Subcutaneous abdominal adipose tissue (tissue), 5 donors: Measurements from ENCODE around the gene CEMP1.
"Not testable (repeated sequence)": the region's sequence is repeated elsewhere in the genome, so short reads cannot be mapped to it uniquely, and the experiment has no call there.

Source experiments
- H3K27ac ChIP-seq: one replicate; pipeline ENCODE4 v1.7.0; 2013; ENCODE audit warnings: low read depth, mild to moderate bottlenecking, inconsistent platforms, low read length, moderate library complexity
- H3K27me3 ChIP-seq, 5 donors: one replicate each; pipeline ENCODE4 v1.7.0; 2013; ENCODE audit warnings: low read length in 5 of 5, inconsistent platforms in 1 of 5; ENCODE audit not compliant: control insufficient read depth in 5 of 5, insufficient read depth in 4 of 5
- H3K36me3 ChIP-seq, 5 donors: one replicate each; pipeline ENCODE4 v1.7.0; 2013; ENCODE audit warnings: low read length in 5 of 5; ENCODE audit not compliant: control insufficient read depth in 5 of 5, insufficient read depth in 5 of 5
- H3K4me1 ChIP-seq, 5 donors: one replicate each; pipeline ENCODE4 v1.7.0; 2013; ENCODE audit warnings: low read length in 5 of 5, mild to moderate bottlenecking in 3 of 5, moderate library complexity in 1 of 5; ENCODE audit not compliant: control insufficient read depth in 5 of 5, insufficient read depth in 5 of 5
- H3K4me3 ChIP-seq, 5 donors: one replicate each; pipeline ENCODE4 v1.7.0; 2013; ENCODE audit warnings: low read length in 5 of 5, low read depth in 1 of 5
- H3K9ac ChIP-seq, 5 donors: one replicate each; pipeline ENCODE4 v1.7.0; 2013; ENCODE audit warnings: low read length in 5 of 5, mild to moderate bottlenecking in 4 of 5, moderate library complexity in 3 of 5
- H3K9me3 ChIP-seq, 5 donors: one replicate each; pipeline ENCODE4 v1.7.0; 2013; ENCODE audit warnings: low read length in 5 of 5; ENCODE audit not compliant: control insufficient read depth in 5 of 5
- donor health status: healthy.
- donor health status: healthy.
- donor health status: healthy.
- donor health status: healthy.
- donor health status: healthy.

CEMP1 gene

DNA sequence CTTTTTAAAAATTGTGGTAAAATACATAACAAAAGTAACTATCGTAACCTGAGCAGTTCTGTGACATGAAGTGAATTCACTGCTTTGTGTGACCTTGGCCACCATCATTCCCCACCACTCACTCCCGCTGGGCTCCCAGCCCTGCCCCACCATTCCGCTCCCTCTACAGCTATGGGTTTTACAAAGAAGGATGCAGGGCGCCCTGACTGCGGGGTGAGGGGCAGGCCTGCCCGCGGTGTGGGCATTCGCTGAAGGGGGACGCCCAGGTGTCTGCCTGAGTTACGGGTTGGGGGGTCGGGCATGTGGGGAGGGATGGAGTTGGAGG, at the start of gene CEMP1:
TSS of gene CEMP1 (minus strand) at position 38 of the 325 bp plus-strand sequence. CDS start 335 bp downstream, outside the sequence.
- peaks cover 0 to 31% (median 22%) of the 10 kb centered on the region in 5 donors for H3K4me1 ChIP-seq

DNA sequence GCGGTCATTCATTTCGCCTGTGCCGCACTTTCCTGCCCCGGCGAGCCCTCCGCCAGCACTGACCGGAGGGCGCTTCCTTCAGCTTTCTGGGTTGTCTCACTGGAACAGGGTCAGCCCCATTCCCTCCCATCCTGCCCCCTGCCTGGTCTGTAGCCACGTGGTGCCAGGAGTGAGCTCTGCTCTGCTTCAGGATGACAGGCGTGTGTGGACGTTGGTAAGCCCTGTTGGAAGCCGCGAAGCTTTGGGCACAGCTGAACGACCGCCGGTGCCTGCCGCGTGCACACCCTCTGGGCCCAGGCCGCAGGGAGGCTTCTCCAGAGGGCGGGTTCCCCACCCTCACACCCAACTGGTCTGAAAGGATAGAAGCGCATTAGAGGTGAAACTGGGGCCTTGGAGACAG, 49.6 kb upstream of the CEMP1 start:
- not testable (repeated sequence) for H3K4me3 ChIP-seq, H3K4me1 ChIP-seq, H3K27ac ChIP-seq, H3K27me3 ChIP-seq, H3K9ac ChIP-seq, H3K9me3 ChIP-seq
- peaks cover 0 to 12% (median 11%) of the 10 kb centered on the region in 5 donors for H3K36me3 ChIP-seq

More for the DNA sequence above, at the start of gene CEMP1:
- H3K9ac ChIP-seq, result peak within 1 kb of the TSS in 4 of 5 donors; percentile 68 to 80 (median 72)
- peak within 1 kb of the TSS in 4 of 5 donors; percentile 70 to 84 (median 80) for H3K4me3 ChIP-seq
- peak within 1 kb of the TSS; percentile 90 for H3K27ac ChIP-seq
- no peaks in the 10 kb centered on the region for H3K27me3 ChIP-seq
- no peaks in the 10 kb centered on the region for H3K9me3 ChIP-seq
- peaks cover 0 to 43% (median 29%) of the 10 kb centered on the region in 5 donors for H3K36me3 ChIP-seq

GRCh38 chr16:2580143-2580542, 48.9 kb upstream of the CEMP1 start:
- H3K4me1 ChIP-seq, H3K27me3 ChIP-seq, H3K27ac ChIP-seq, H3K4me3 ChIP-seq, H3K9ac ChIP-seq, H3K36me3 ChIP-seq, H3K9me3 ChIP-seq: not testable (repeated sequence)

DNA sequence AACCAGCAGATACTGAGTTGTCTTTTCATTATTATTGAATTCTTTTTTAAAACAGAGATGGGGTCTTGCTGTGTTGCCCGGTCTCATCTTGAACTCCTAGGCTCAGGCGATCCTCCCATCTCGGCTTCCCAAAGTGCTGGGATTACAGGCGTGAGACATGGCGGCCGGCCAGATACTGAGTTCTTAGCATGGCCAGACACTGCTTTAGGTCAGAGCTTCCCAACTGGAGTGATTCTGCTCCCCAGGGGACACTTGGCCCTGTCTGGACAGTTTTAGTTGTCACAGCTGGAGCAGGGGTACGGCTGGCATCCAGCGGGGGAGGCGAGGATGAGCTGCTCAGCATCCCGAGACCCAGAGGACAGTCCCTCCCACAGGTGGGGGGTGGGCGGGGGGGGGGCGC, 47.7 kb upstream of the CEMP1 start:
- not testable (repeated sequence) for H3K4me1 ChIP-seq, H3K27ac ChIP-seq, H3K9me3 ChIP-seq, H3K27me3 ChIP-seq, H3K4me3 ChIP-seq, H3K36me3 ChIP-seq, H3K9ac ChIP-seq

GRCh38 chr16:2577044-2577443, 45.8 kb upstream of the CEMP1 start:
- not testable (repeated sequence) for H3K9me3 ChIP-seq, H3K36me3 ChIP-seq, H3K27ac ChIP-seq, H3K9ac ChIP-seq, H3K27me3 ChIP-seq, H3K4me1 ChIP-seq, H3K4me3 ChIP-seq

DNA sequence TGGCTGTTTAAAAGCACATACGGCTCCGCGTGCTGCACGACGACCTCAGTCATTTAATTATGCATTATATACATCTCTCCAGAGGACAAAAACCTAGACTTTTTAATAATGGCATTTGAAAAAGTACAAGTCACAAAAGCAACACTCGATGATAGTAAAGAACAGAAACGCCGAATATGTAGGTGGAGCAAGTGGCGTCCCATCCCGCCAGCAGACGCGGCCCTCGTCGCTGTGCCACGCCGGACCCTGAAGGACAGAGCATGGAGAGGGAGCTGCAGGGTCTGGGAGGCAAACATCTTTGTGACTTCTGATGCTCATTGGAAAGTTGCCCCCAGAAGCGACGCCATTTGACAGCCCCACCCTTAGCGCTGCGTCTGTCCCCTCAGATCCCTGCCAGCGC, 44.6 kb upstream of the CEMP1 start:
- not testable (repeated sequence) for H3K9me3 ChIP-seq

DNA sequence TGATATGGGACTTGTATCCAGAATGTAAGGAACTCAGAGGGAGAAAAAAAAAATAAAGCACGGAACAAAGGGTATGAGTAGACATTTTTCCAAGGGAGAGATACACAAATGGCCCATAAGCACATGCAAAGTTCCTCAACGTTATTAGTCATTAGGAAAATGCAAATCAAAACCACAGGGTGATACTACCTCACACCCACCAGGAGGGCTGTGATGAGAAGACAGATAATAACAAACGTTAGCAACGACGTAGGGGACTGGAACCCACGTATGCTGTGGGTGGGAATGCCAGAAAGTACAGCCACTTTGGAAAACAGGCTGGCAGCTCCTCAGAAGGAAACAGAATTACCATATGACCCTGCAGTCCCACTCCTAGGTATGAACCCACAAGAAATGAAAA, 41.5 kb upstream of the CEMP1 start:
- H3K36me3 ChIP-seq, H3K4me1 ChIP-seq, H3K27ac ChIP-seq, H3K27me3 ChIP-seq, H3K9ac ChIP-seq, H3K9me3 ChIP-seq, H3K4me3 ChIP-seq: not testable (repeated sequence)

More for the DNA sequence above, 44.6 kb upstream of the CEMP1 start:
- H3K4me3 ChIP-seq, H3K9ac ChIP-seq, H3K27ac ChIP-seq, H3K36me3 ChIP-seq, H3K4me1 ChIP-seq, H3K27me3 ChIP-seq: not testable (repeated sequence)

DNA sequence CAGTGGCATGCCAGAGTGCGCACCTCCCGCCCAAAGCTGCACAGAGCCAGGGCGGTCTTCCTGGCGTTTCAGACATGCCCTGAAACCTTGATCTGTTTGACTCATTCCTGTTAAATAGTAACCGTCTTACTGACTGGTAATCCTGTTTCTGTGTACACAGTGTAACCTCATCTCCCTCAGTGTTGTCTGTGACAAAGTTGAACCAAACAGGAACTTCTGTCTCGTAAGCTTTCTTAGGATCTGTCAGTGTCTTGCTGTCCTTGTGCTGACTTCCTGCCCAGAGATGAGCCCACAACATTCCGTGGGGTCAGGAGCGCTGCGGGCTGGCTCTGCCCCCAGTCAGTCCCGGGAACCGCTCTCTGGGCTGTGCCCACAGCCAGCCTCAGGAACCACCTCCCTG, 37.4 kb upstream of the CEMP1 start:
- not testable (repeated sequence) for H3K27ac ChIP-seq, H3K9ac ChIP-seq, H3K9me3 ChIP-seq, H3K27me3 ChIP-seq, H3K4me3 ChIP-seq, H3K36me3 ChIP-seq, H3K4me1 ChIP-seq

DNA sequence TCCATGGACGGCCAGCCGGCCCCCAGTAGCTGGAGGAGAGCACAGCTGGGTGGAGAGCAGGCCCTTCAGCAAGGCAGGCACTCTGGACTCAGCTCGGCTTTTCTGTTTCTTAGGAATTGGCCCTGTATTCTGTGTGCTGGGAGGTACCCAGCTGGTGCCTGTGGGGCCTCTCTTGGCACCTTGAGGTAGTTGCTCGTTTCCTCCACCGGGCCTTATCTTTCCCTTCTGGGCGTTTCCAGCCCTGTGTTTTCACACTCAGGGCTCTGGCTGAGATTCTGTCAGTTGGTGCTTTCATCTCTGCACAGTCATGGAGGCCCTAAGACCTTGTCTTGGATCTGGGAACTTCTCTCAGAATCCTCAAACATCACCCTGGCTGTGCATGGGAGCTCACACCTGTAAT, 36.3 kb upstream of the CEMP1 start:
- H3K9me3 ChIP-seq, H3K4me3 ChIP-seq, H3K36me3 ChIP-seq, H3K27me3 ChIP-seq, H3K4me1 ChIP-seq, H3K9ac ChIP-seq, H3K27ac ChIP-seq: not testable (repeated sequence)

DNA sequence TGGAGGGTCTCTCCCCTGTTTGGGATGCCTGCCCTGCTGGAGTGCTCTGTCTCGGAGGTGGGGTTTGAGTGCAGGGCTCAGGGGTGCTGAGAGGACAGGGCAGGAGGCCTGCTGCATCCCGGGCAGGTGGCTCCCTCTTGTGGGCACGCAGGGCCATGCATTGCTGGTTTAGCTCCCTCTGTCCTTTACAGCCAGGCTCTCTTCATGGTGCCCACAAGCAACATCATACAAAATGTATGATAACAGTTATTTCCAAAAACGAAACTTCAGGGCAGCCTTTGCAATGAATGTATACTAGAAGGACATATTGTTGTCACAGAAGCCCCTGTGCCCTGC, 29.6 kb upstream of the CEMP1 start:
- not testable (repeated sequence) for H3K9ac ChIP-seq, H3K9me3 ChIP-seq, H3K27ac ChIP-seq, H3K4me1 ChIP-seq, H3K4me3 ChIP-seq, H3K36me3 ChIP-seq, H3K27me3 ChIP-seq

- not testable (repeated sequence) for H3K27ac ChIP-seq, H3K27me3 ChIP-seq, H3K4me3 ChIP-seq, H3K4me1 ChIP-seq, H3K36me3 ChIP-seq, H3K9me3 ChIP-seq, H3K9ac ChIP-seq
Observed at GRCh38 chr16:2560131-2560797, 29.1 kb upstream of the CEMP1 start.
